Endodermal cell (in vitro differentiated cells): ENCODE results near the gene PPP1CB. TPM values are rescaled to one million over a fixed set of nuclear protein-coding genes. Genes with fewer than 3 reads are reported as not detected.

Experiments used
- DNase-seq: peaks from one replicate; pipeline ENCODE4 v3.0.0-alpha.2; 2017
- H3K27ac ChIP-seq: 2 replicates; pipeline ENCODE4 v1.5.1; 2013; ENCODE audit warnings: mild to moderate bottlenecking, low read depth, low read length, moderate library complexity
- H3K27me3 ChIP-seq: 2 replicates; pipeline ENCODE4 v1.6.1; 2013; ENCODE audit warnings: mild to moderate bottlenecking, low read length, moderate library complexity; ENCODE audit not compliant: insufficient read depth, control insufficient read depth, poor library complexity, severe bottlenecking
- H3K36me3 ChIP-seq: 2 replicates; pipeline ENCODE4 v1.7.0; 2013; ENCODE audit warnings: mild to moderate bottlenecking, low read length, moderate library complexity; ENCODE audit not compliant: control insufficient read depth, insufficient read depth
- H3K4me1 ChIP-seq: one replicate; pipeline ENCODE4 v1.7.0; 2013; ENCODE audit warnings: low read length; ENCODE audit not compliant: control insufficient read depth, insufficient read depth
- H3K4me3 ChIP-seq: 2 replicates; pipeline ENCODE4 v1.5.1; 2013; ENCODE audit warnings: mild to moderate bottlenecking, low read length, moderate library complexity
- H3K9ac ChIP-seq: 2 replicates; pipeline ENCODE4 v1.6.1; 2013; ENCODE audit warnings: mild to moderate bottlenecking, low read length, moderate library complexity; ENCODE audit not compliant: poor library complexity, severe bottlenecking; ENCODE audit errors: extremely low read depth
- H3K9me3 ChIP-seq: 2 replicates; pipeline ENCODE4 v1.6.1; 2013; ENCODE audit warnings: mild to moderate bottlenecking, low read length, moderate library complexity; ENCODE audit not compliant: control insufficient read depth
- H3K27ac Mint-ChIP-seq: 2 replicates; pipeline ENCODE4 v1.8.0; 2020; ENCODE audit warnings: mixed read lengths
- H3K27me3 Mint-ChIP-seq: 2 replicates; pipeline ENCODE4 v1.8.0; 2021; ENCODE audit warnings: mild to moderate bottlenecking, mixed read lengths; ENCODE audit not compliant: insufficient read depth
- H3K36me3 Mint-ChIP-seq: 2 replicates; pipeline ENCODE4 v1.8.0; 2020; ENCODE audit warnings: low read depth, mixed read lengths
- H3K4me1 Mint-ChIP-seq: 2 replicates; pipeline ENCODE4 v1.8.0; 2020; ENCODE audit warnings: mixed read lengths
- H3K4me3 Mint-ChIP-seq: 2 replicates; pipeline ENCODE4 v1.8.0; 2020; ENCODE audit warnings: mild to moderate bottlenecking, moderate library complexity, mixed read lengths
- H3K9me3 Mint-ChIP-seq: 2 replicates; pipeline ENCODE4 v1.8.0; 2020; ENCODE audit warnings: mild to moderate bottlenecking, mixed read lengths
- WGBS, 2 experiments: methylation state at CpG; one replicate each; pipeline versions ENCODE4 v1.1.5 to v1.1.7; 2013; ENCODE audit warnings: missing lambda C conversion rate in 2 of 2, mixed read lengths in 1 of 2; ENCODE audit not compliant: insufficient coverage in 1 of 2, insufficient read length in 1 of 2; 5-methylcytosine and 5-hydroxymethylcytosine counted together
- total RNA-seq, 2 donors: library from RNA; stranded (reverse); fragmentation: NEBNext Ultra II Directional in 1 of 2; extraction: Animal tissue kit (Norgen Biotek cat#: 25700) in 1 of 2; gene quantifications; 2 replicates in 1 of 2; 3 replicates in 1 of 2; pipeline ENCODE4 v1.2.1, GENCODE V29; 2021
- TF ChIP-seq, protein P1 (sequence below): fragments of 200-600 bp; sonication (generic); conservative IDR thresholded peaks from 2 replicates; pipeline ENCODE4 v1.5.0; 2021; ENCODE audit warnings: antibody characterized with exemption, mild to moderate bottlenecking

PPP1CB gene
- total RNA-seq, 2 donors from 2014 or later: 175 to 201 TPM

DNA sequence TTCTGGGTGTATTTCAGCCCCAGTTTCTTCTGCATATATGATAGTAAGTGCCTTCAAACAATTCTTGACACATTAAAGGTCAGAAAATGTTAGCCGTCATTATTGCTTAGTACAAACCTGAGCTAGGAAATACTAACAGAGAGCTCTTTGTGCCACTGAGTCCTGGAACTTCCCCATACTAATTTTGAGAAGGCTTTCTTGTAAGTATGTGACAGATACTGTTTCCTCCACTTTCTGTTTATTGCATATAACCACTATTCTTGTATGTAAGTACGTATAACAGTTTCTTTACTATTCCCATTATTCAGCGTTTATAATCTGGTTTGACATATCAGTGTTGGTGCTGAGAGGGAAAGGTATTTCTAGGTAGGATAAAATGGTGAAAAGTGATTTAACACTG, 9.8 kb downstream of the PPP1CB start:
- Mint-ChIP-seq H3K4me1 (peaks cover 10% of the 10 kb centered on the region), H3K9me3 (no peaks in the 10 kb centered on the region), H3K27ac (no peak overlapping the region), H3K4me3 (no peak overlapping the region), H3K27me3 (no peaks in the 10 kb centered on the region), H3K36me3 (peaks cover 24% of the 10 kb centered on the region)
- Histone ChIP-seq H3K27ac (no peak overlapping the region), H3K9ac (no peak overlapping the region), H3K4me1 (no peaks in the 10 kb centered on the region), H3K36me3 (peaks cover 41% of the 10 kb centered on the region), H3K9me3 (no peaks in the 10 kb centered on the region), H3K4me3 (no peak overlapping the region), H3K27me3 (no peaks in the 10 kb centered on the region)
- DNase-seq: no peak
- 96 to 100% methylated on average over 1 to 3 of the region's 3 CpGs for WGBS, 2 experiments
- TF ChIP-seq, protein P1, sequence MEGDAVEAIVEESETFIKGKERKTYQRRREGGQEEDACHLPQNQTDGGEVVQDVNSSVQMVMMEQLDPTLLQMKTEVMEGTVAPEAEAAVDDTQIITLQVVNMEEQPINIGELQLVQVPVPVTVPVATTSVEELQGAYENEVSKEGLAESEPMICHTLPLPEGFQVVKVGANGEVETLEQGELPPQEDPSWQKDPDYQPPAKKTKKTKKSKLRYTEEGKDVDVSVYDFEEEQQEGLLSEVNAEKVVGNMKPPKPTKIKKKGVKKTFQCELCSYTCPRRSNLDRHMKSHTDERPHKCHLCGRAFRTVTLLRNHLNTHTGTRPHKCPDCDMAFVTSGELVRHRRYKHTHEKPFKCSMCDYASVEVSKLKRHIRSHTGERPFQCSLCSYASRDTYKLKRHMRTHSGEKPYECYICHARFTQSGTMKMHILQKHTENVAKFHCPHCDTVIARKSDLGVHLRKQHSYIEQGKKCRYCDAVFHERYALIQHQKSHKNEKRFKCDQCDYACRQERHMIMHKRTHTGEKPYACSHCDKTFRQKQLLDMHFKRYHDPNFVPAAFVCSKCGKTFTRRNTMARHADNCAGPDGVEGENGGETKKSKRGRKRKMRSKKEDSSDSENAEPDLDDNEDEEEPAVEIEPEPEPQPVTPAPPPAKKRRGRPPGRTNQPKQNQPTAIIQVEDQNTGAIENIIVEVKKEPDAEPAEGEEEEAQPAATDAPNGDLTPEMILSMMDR: no peak

GRCh38 chr2:28764909-28765711, 13.5 kb downstream of the PPP1CB start:
- Histone ChIP-seq H3K36me3 (peaks cover 31% of the 10 kb centered on the region), H3K4me3 (no peak overlapping the region), H3K4me1 (no peaks in the 10 kb centered on the region), H3K9ac (no peak overlapping the region), H3K9me3 (peaks cover 12% of the 10 kb centered on the region), H3K27ac (no peak overlapping the region), H3K27me3 (no peaks in the 10 kb centered on the region)
- peaks cover 43% of the 10 kb centered on the region for H3K36me3 Mint-ChIP-seq
- WGBS, 2 experiments: 97 to 98% methylated on average over 7 to 8 of the region's 8 CpGs
- H3K4me3 Mint-ChIP-seq: no peak overlapping the region
- no peak overlapping the region for H3K27ac Mint-ChIP-seq
- DNase-seq: no peak
- H3K4me1 Mint-ChIP-seq: no peaks in the 10 kb centered on the region
- H3K27me3 Mint-ChIP-seq: no peaks in the 10 kb centered on the region
- peaks cover 8% of the 10 kb centered on the region for H3K9me3 Mint-ChIP-seq
- TF ChIP-seq, protein P1: no peak

- WGBS, 2 experiments: 98% methylated on average over 2 of the region's 2 CpGs; no CpG with 5 or more reads in 1 of the 2 experiments
- H3K9me3 ChIP-seq: peaks cover 12% of the 10 kb centered on the region
- peaks cover 41% of the 10 kb centered on the region for H3K36me3 Mint-ChIP-seq
- H3K27ac ChIP-seq: no peak overlapping the region
- no peak for DNase-seq
- no peak overlapping the region for H3K27ac Mint-ChIP-seq
- TF ChIP-seq, protein P1: no peak
- H3K36me3 ChIP-seq: peaks cover 22% of the 10 kb centered on the region
- no peaks in the 10 kb centered on the region for H3K27me3 ChIP-seq
- no peak overlapping the region for H3K4me3 ChIP-seq
- no peaks in the 10 kb centered on the region for H3K4me1 ChIP-seq
- no peaks in the 10 kb centered on the region for H3K4me1 Mint-ChIP-seq
- peaks cover 8% of the 10 kb centered on the region for H3K9me3 Mint-ChIP-seq
- H3K4me3 Mint-ChIP-seq: no peak overlapping the region
- no peaks in the 10 kb centered on the region for H3K27me3 Mint-ChIP-seq
- H3K9ac ChIP-seq: no peak overlapping the region
These were observed 14.4 kb downstream of the PPP1CB start for GRCh38 chr2:28766070-28766469.
